GM18520 (cell line): ENCODE measurements around the gene CDH4.

ENCODE experiments used
- ATAC-seq: cut with Tn5 transposase; IDR thresholded peaks from one replicate; pipeline ENCODE4 v1.9.1; 2021; ENCODE audit not compliant: unreplicated experiment

CDH4 gene

DNA sequence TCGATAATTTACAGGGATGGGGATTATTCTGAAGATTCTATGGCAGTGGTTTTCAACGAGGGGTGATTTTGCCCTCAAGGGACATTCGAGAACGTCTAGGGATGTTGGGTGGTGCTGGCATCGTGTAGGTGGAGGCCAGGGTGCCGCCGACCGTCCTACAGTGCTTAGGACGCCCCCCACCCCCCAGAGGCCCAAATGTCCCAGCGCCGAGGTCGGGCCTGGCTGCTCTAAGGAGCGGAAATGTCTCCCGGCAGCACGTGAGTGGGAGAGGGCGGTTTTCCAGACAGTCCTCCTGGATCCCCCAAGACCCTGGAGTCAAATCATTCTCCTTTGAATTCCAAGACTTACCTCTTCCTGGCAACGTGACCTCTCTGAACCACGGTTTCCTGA lies 101.9 kb downstream of the CDH4 start:
- ATAC-seq, result no peak

DNA sequence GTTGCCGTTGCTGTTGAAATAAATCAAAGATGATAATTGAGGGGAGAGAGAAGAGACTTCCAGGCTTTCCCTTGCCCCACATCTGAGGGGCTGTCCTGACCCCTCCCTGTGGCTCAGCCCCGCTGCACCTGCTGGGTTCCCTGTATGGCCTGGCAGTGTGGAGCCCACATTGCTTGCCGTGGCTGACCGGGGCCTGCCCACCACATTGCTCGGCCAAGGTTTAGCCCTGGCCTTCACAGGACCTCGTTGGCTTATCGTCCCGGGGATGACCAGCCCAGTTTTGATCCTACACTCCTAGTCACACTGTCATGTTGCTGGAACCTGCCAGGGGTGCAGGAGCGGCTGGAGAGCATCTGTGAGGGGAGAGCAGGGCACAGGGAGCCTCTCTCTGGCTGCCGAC lies 102.4 kb downstream of the CDH4 start:
- no peak for ATAC-seq

DNA sequence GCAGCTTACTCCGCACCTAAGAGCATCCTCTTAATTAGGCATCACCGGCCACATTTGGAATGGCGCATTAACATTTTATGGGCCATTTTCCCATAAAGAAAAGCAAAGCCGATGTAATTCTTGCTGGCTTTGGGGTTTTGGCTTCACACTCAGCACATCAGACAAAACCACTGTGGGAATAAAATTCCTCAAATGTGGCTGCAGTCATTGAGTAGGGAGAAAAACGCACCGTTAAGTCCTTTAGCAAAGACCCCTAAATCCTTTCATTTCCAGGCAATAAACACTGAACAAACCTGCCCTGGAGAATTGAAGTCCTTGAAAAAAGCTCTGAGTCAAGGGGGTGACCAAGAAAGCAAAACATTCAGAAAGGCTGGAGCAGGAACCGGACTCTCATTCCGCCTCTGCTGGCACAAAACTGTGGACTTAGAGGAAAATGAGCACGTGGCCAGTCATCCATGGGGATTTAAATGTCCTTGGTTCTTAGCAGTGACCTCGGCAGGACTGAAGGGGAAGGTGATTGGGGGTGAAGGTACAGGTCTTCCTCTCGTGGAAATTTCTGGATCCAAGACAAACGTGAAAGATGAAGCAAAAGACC lies 102.9 kb downstream of the CDH4 start:
- ATAC-seq, result no peak

DNA sequence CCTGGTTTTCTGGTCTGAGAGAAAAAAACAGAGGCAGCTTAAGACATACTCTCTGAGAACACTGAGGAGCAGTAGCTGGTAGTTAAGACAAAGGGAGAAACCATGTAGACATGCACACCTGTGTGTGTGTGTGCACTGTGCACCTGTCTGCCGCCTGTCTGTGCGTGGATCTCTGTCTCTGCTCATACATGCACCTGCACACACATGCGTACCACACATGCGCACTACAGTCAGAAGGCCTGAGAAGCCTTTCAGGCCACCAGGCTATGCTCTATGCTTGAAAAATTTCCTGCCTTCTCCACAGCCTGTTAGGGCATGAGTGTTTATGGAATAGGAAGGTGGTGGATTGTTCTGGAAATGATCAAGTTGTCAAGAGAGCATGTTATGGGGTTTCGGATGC lies 103.5 kb downstream of the CDH4 start:
- ATAC-seq, result no peak

DNA sequence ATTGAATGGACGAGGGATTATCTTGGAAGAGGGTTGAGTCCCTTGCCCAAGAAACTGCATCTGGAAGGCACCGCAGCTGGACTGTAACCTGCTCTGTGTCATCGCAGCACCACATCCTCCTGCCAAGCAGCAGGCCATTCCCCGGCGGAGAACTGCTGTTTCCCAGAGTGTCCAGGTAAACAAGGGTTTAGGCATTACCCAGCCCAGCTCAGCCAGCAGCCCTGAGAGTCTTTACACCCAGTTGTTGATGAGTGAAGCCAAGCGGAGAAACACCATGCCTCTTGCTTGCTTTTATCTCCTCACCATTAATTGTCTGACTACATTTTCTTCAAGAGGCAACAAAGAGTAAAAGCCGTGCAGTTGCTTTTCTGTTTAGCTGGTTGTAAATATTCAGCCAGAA lies 104.1 kb downstream of the CDH4 start:
- no peak for ATAC-seq

DNA sequence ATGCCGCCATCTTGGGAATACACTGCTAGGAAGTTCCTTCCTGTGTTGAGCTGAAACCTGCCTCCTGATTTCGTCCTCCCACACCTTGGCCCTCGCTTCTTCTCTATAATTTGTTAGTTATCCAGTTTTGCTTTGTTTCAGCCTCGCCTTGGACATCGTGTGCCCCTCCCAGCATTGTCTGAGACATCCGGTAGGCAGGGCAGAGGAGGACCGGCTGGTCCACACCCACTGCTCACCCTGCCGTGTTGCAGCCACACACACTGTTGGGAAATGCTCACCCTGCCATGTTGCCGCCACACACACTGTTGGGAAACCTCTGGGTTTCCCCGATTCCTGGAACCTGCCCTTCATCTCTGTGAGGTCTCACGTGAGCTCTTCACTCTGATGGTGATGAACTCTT lies 105.1 kb downstream of the CDH4 start:
- no peak for ATAC-seq

DNA sequence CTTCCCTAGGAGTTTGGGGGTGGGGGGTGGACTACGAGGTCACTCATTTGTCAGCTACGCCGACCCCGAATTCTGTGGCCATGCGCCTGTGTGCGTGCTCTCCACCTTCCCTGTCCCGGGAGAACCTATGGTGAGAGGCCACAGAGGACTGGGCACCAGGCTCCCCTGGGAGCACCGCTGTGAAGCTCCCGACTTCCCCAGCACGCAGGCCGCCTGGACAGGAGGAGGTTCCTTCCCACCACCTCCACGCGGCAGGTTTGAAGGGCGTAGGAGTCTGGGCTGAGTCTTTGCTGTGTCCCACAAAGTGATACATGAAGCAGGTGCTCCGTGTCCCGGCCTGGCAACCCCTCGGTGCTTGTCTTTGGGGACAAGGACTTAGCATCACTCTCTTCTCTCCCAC lies 107.2 kb downstream of the CDH4 start:
- ATAC-seq, result no peak

DNA sequence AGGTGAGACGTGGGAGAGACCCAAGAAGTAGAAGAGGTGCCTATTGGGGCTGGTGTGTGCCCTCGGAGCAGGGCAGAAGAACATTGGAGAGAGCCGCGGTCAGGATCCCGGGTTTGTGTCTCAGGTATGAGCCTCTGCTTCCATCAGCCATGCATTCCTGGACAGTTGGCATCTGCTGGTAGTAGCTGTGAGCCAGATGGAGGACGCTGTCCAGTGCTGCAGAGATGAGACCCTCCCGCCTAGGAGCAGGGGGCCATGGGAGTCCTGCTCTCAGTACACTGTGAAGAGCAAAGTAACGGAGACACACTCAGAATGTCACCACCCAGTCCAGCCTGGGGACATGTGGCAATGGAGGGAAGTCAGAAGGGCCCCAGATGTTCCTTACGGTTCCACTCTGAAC lies 108.2 kb downstream of the CDH4 start:
- no peak for ATAC-seq

DNA sequence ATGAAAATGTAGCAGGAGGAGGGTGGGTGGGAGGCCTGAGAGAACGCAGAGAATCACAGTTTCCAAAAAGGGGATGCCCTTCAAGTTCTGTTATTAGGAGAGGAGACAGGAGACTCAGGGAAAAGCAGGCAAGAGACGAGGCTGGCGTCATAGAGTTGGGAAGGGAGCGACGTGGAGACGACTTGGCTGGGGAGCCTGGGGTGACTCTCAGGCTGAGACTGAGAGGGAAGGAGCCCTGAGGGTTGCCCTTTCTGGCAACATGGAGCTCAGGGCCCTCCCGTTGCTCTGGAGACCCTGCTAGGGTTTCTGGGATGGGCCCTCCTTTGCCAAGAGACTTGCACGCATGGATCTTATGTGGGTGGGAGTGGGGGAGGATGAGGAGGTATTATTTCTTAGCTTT lies 108.9 kb downstream of the CDH4 start:
- ATAC-seq, result no peak

DNA sequence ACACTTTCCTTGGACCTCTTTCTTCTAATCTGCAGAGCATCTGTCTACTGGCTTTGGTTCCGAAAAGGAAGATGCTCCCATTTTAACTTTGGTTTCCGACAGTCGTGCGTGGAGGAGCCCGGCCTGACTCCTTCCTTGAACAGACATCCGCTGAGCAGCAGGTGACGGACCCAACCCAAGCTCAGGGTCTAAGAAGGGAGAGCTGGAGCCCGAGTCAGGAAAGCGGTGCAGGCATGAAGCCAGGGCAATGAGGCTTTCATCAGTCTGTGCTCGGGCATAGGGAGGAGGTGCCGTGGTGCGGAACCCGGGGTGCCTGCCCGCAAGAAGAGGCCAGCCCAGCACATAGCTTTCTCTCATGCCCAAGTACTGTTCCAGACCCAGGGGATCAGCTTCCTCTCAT lies 109.4 kb downstream of the CDH4 start:
- no peak for ATAC-seq

DNA sequence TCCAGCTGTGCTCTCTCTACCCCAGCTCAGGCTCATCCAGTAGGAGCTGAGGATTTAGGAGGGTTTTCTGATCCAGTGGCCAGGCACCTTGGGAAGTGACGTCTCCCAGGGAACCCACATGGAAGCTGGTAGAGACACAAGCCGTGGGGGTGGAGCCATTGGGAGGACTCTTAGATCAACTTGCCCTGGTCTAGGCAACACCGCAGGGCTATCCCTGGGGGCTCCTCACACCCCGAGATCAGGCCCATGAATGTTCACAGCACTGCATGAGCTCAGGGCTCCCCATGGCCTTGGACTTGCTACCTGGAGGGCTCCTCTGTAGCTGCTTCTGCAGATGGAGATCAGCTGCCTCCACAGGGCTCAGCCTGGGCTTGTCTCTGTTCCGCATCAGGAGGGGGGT lies 112.1 kb downstream of the CDH4 start:
- no peak for ATAC-seq

DNA sequence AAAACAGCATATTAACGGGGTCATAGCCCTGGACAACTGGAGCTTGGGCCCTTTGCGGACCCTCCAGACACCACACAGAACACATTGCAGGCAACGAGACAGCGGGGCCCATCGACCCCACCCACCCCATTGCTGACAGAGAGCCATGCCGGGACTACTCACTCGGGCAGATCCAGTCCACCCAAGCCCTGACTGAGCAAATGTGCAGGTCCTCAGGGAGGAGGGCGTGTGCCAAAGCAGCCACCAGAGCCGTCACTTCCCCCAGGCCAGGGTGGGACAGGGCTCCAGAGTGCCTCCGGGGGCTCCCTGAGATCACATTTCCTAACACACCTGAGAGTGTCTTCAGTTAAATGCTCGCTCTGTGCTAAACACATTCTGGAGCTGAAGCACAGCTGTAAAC lies 114.9 kb downstream of the CDH4 start:
- ATAC-seq, result no peak

DNA sequence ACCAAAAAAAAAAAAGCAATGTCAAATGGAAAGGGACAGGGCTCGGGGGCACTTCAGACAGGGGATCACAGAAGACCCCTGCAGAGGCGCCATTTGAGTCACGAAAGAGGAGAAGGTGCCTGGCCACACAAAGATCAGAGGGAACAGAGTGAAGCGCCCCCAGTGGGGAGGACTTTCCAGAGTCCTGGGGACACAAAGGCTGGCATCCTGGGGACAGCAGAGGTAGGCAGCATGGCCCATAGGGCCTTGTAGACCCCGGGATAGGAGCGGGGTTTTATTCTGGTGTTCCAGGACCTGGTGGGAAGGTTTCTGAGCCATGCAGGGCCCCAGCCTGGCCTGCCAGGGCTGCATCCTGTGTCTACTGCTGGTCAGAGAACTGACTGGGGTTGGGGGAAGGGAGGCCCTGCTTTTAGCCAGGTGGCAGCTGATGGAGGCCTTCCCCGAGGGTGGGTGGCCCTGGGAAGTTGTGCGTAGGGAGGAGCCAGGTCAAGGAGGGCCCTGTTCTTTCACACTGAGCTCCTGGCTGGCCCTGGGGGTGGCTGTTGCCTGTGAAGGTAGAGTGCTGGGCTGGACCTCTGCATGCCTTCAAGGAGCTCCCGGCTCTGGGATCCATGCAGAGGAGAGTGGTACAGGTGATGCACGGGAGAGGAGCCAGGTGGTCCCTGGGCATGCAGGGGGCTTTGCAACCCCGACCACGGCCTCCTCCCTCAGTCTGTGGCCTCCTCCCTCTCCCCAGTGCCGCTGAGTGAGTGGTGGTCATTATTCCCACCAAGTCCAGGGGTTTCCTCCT lies 117.9 kb downstream of the CDH4 start:
- ATAC-seq, result no peak

DNA sequence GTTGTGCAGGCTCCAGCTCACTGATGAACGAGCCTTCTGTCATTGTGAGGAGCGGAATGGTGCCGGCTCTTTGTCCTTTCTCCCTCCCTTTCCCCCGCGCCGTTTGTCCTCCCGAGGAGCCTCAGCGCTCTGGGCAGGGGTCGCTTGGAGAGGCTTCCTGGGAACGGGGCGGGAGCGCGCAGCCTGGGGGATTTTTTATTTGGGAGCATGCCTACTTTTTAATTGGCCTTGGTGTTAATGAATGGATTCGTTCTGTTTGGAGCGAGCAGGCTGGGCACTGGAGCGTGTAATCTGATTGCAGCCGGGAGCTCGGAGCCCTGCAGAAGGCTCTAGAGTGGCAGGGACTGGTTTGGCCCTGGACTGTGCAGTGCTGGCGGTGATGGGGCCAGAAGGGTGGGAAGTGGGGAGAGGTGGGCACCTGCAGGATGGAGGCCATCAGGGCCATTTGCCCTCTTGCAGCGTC lies 118.8 kb downstream of the CDH4 start:
- ATAC-seq, result no peak

DNA sequence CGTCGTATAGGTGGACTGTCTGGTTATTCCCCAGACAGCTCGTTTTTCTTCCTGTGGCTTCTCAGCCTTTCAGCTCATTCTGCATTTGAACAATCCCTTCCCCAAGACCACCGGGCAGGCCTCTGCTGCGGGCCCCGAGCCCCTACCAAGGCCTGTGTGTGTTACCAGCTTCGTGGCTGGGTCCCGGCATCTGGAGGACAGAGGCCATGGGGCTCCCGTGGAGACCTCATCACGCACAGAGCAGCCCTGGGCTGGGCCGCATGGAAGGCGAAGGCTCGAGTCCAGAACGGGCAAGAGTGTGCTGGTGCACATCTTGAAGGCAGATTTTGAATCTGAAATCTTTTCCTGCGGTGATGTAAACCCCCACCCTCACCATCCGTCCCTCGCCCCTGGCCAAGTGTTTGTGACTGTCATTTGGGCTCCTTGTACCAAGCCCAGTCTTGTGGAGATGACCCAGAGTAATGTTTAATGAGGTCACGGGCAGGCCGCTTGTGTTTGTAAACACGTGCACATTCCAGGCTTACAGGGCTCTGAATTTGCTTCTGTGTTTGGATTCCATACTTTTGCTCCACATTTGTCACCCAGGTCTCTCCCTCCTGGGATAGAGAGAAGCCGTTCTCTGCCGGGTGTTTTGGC lies 119.6 kb downstream of the CDH4 start:
- ATAC-seq, result no peak

DNA sequence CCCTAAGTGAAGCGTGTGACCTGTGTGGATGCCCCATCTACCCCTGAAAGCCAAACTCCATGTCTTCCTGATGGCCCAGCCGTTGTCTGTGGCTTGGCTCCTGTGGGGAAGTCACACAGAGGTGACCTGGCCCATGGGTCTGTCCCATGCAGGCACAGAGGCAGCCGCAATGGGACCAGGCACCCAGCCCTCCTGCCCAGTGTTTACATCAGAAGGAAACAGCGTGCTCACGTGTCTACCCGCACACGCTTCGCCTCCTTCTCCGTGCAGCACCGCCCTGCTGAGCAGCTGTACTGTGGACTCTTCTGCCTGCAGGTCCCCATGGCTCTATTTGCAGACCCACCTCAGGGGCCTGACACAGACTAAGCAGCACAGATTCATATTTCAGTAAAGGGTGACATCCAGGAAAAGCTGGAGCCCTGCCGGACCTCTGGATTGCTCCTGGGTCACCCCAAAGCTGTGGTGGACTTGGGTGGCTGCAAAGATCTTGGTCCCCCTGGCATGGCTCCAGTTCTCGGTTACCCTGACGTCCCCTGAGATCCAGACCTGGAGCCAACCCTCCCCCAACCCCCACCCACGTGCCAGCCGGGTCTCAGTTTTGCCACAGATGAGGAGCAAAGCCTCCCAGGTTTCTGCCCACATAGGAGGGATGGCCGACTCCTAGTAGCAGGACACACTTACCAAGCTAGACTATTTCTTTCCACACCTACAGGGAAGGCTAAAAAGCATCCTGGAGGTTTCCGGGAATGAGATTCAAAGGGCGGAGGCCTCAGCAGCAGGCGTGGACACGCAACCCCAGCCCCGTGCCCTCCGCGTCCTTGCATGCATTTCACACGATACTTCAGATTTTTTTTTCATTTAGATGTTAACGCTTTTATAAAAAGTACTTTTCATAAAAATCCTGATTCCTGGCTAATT lies 120.3 kb downstream of the CDH4 start:
- ATAC-seq, result no peak

DNA sequence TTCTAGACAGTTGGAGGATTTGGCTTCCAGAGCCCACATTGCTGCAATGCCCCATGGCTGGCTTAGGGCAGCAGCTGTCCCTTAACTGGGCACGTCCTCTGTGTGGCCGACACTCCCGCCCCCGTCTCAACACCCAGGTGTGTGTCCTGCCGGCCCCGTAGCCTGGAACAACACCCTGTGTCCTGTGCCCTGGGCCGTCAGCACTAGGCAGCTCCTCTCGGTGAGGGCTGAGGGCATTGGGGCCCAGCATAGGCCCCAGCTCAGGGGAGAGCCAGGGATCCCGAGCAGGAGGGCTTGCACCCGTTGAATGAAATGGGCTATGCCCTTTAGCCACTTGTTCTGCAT lies 121.0 kb downstream of the CDH4 start:
- ATAC-seq, result no peak

DNA sequence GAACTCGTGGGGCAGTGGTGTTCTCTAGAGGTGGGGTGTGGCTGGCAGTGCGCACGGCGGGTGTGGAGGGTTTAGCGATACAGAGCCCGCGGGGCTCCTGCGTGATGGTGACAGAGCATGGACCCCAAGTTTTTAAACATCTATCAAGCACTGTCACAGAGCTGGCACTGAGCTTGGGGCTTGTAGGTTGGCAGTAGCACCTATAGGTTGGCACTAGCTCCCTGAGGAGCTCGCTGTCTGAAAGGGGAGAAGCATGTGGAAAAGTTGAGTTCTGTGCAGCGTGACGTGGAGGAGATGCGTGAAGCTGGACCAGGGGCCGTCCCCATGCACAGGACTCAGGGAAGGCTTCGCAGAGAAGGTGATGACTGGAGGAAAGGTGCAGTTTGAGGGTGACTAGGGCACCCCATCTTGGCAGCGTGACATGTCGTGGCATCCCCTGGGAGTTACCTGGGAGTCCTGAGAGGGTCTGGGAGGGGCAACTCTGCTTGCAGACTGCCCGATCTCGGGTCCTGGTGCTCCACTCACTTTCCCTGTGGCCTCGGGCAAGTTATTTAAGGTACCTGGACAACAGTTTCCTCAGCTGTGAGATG lies 122.0 kb downstream of the CDH4 start:
- no peak for ATAC-seq

DNA sequence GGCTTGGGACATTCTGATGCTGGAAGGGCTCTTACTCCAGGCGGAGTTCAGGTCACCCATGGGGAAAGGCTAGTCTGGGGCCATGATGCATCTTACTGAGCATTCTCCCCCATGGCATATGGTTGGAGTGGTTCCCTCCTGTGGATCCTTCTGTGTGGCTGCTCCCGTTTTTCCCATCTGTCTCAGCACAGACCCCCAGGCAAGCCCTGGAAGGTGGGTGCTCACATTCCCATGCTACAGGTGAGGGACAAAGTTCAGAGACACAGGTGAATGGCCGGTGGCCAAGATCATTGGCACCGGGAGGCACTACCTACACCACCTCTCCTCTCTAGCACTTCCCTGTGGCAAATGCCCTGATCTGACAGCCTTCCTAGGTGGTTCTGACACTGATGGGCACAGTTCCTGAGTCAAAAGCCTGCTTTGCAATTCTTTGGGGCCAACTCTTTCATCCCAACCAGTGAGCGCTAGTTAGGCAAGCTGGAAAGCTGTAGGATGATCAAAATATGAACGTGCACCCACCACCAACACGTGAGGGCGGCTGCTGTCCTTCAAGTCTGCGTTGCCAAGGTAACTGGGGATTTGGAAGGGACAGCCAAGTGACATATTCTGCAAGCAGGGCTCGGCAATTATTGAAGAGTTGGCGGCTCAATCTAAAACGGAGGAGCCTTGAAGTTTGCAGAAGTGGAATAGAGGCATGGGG lies 124.6 kb downstream of the CDH4 start:
- no peak for ATAC-seq

DNA sequence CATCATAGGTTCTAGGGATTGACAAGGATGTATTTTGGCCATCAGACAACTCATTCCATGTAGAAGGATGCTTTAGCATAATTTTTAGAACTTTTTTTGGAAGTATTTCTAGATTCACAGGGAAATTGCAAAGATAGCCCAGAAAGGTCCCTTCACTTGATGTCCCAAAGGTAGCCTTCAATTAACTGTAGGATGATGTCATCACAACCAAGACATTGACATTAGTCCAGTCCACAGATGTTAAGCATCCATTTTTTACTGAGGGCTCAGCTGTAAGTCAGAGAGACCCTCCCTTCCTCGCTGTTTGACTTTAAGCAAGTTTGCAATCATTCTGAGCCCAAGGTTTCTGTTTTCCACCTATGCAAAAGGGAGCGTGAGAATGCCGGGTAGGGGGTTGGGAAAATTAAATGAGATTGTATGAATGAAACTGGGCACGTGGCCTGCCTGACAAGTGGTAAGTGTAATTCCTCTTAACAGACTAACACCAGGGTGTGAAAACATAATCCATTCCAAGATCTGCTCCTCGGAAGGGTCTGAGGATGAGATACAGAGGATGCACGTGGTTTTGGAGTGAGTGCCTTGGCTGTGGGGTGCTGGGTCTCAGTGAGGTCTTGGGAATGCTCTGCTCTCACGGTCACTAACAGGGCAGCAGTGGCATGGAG lies 126.8 kb downstream of the CDH4 start:
- no peak for ATAC-seq
